OCI-LY7 (cell line): Measurements from ENCODE around the gene PTPRM. TPM values are rescaled to one million over a fixed set of nuclear protein-coding genes. Genes with fewer than 3 reads are reported as not detected.

Experiments used
- BruUV-seq: library from RNA; stranded (reverse); fragments of 400-500 nt; replicated peaks from 2 replicates; lab custom pipeline; 2021; lab: Mats Ljungman, UMichigan
- CTCF ChIA-PET: fragments of 300-600 bp; sonication (Branson Sonifier 250); formaldehyde crosslinking; loops from one replicate; lab custom pipeline; 2022; ENCODE audit warnings: antibody characterized with exemption; ENCODE audit not compliant: unreplicated experiment; lab: Charles Lee
- POLR2A ChIA-PET: fragments of 300-600 bp; sonication (Branson Sonifier 250); formaldehyde crosslinking; loops from one replicate; lab custom pipeline; 2022; ENCODE audit warnings: antibody characterized with exemption; lab: Charles Lee
- DNase-seq: peaks from one replicate; pipeline ENCODE4 v3.0.0-alpha.2; 2015; ENCODE audit warnings: low spot score
- H2AFZ ChIP-seq: fragments of 200-600 bp; sonication (generic), shearing (Covaris generic); 2 replicates; pipeline ENCODE4 v1.6.1; 2014; ENCODE audit warnings: mild to moderate bottlenecking, antibody characterized with exemption, low read length, moderate library complexity
- H3K27ac ChIP-seq: fragments of 200-600 bp; sonication (generic); 2 replicates; pipeline ENCODE4 v1.5.1; 2014; ENCODE audit warnings: mixed run types, low read depth, mild to moderate bottlenecking, moderate library complexity, low read length, inconsistent platforms; ENCODE audit not compliant: poor library complexity, severe bottlenecking
- H3K36me3 ChIP-seq: fragments of 200-600 bp; sonication (generic); 2 replicates; pipeline ENCODE4 v1.6.1; 2014; ENCODE audit warnings: mild to moderate bottlenecking, antibody characterized with exemption, low read length, moderate library complexity, mixed read lengths; ENCODE audit not compliant: insufficient read depth
- H3K4me1 ChIP-seq: fragments of 200-600 bp; sonication (generic); 2 replicates; pipeline ENCODE4 v1.5.1; 2014; ENCODE audit warnings: mild to moderate bottlenecking, low read length; ENCODE audit not compliant: insufficient read depth, poor library complexity, severe bottlenecking
- H3K4me2 ChIP-seq: fragments of 200-600 bp; sonication (generic); 2 replicates; pipeline ENCODE4 v1.6.1; 2014; ENCODE audit warnings: mild to moderate bottlenecking, low read length
- H3K4me3 ChIP-seq: fragments of 200-600 bp; sonication (generic); 2 replicates; pipeline ENCODE4 v1.5.1; 2014; ENCODE audit warnings: mild to moderate bottlenecking, low read depth, low read length; ENCODE audit not compliant: poor library complexity, severe bottlenecking
- H3K79me2 ChIP-seq: fragments of 200-600 bp; sonication (generic); 2 replicates; pipeline ENCODE4 v1.6.1; 2016; ENCODE audit warnings: low read depth, mild to moderate bottlenecking, low read length, moderate library complexity, mixed read lengths; ENCODE audit not compliant: insufficient read depth
- H3K9me2 ChIP-seq: fragments of 200-600 bp; sonication (generic); 2 replicates; pipeline ENCODE4 v1.6.1; 2016; ENCODE audit warnings: mild to moderate bottlenecking, low read length, mixed read lengths; ENCODE audit not compliant: insufficient read depth
- H3K9me3 ChIP-seq: fragments of 200-600 bp; sonication (generic); 2 replicates; pipeline ENCODE4 v1.6.1; 2014; ENCODE audit warnings: mild to moderate bottlenecking, mixed run types, low read length, mixed read lengths
- H4K20me1 ChIP-seq: fragments of 200-600 bp; sonication (generic); 2 replicates; pipeline ENCODE4 v1.6.1; 2014; ENCODE audit warnings: mild to moderate bottlenecking, antibody characterized with exemption, low read length, moderate library complexity, mixed read lengths; ENCODE audit not compliant: insufficient read depth
- CTCF ChIP-seq: fragments of 200-600 bp; sonication (generic); conservative IDR thresholded peaks from 2 replicates; pipeline ENCODE4 v1.5.1; 2014; ENCODE audit warnings: mild to moderate bottlenecking, antibody characterized with exemption, low read length, moderate library complexity, mixed read lengths
- EZH2phosphoT487 ChIP-seq: fragments of 200-600 bp; sonication (generic); IDR thresholded peaks from 2 replicates; pipeline ENCODE4 v1.6.1; 2018; ENCODE audit warnings: low read depth, borderline replicate concordance, mild to moderate bottlenecking, mixed run types, antibody characterized with exemption, low read length, moderate library complexity, mixed read lengths
- intact Hi-C: fragments of 100-400 bp; cut with micrococcal nuclease; formaldehyde crosslinking; loops from one replicate; pipeline ENCODE4 v1.10.0; 2022; ENCODE audit not compliant: unreplicated experiment
- total RNA-seq, 2 experiments: library from RNA; depleted of rRNA in 1 of 2; stranded (reverse); fragments of >200 nt in 1 of 2; shearing (Covaris generic) in 1 of 2; gene quantifications; 2 replicates each; pipeline ENCODE4 v1.2.3, GENCODE V29; 2014 to 2022

PTPRM gene
- total RNA-seq, 2 experiments from 2014 or later = not detected

GRCh38 chr18:8307960-8308359 lies 740.8 kb downstream of the PTPRM start:
- no TSS peak for BruUV-seq
- no peak overlapping the region for H3K27ac ChIP-seq
- H4K20me1 ChIP-seq = no peaks in the 10 kb centered on the region
- intact Hi-C loops = no loop called here
- no peaks in the 10 kb centered on the region for H3K79me2 ChIP-seq
- no peak for TF ChIP-seq CTCF
- no peak for TF ChIP-seq EZH2phosphoT487
- H2AFZ ChIP-seq = no peak overlapping the region
- CTCF ChIA-PET = no interaction called here
- no peaks in the 10 kb centered on the region for H3K9me3 ChIP-seq
- H3K36me3 ChIP-seq = no peaks in the 10 kb centered on the region
- H3K4me1 ChIP-seq = no peaks in the 10 kb centered on the region
- no peak for DNase-seq
- no peak overlapping the region for H3K4me3 ChIP-seq
- no peak overlapping the region for H3K4me2 ChIP-seq
- H3K9me2 ChIP-seq = no peaks in the 10 kb centered on the region
- POLR2A ChIA-PET = no interaction called here

- CTCF ChIA-PET = no interaction called here
These were observed 745.9 kb downstream of the PTPRM start for GRCh38 chr18:8313043-8313442.

More at GRCh38 chr18:8313043-8313442, 745.9 kb downstream of the PTPRM start:
- Histone ChIP-seq H4K20me1 (no peaks in the 10 kb centered on the region), H3K9me2 (no peaks in the 10 kb centered on the region), H3K4me2 (no peak overlapping the region), H3K4me3 (no peak overlapping the region), H3K9me3 (no peaks in the 10 kb centered on the region), H3K27ac (no peak overlapping the region), H3K36me3 (no peaks in the 10 kb centered on the region), H3K79me2 (no peaks in the 10 kb centered on the region), H3K4me1 (no peaks in the 10 kb centered on the region), H2AFZ (no peak overlapping the region)
- TF ChIP-seq EZH2phosphoT487 = no peak
- TF ChIP-seq CTCF = no peak
- BruUV-seq = no TSS peak
- intact Hi-C loops = no loop called here
- no peak for DNase-seq
- POLR2A ChIA-PET = interaction anchor here (0.7 kb wide), 1 partner anchor 87 kb away, joined by 3 read pairs; no protein-coding TSS in a partner anchor
